Smooth muscle cell (in vitro differentiated cells): ENCODE data around the gene NR2E3. TPM values are rescaled to one million over a fixed set of nuclear protein-coding genes. Genes with fewer than 3 reads are reported as not detected.

Experiments
- DNase-seq: peaks from one replicate; lab custom pipeline; 2025; ENCODE audit not compliant: unreplicated experiment; lab: John Stamatoyannopoulos, UW
- H2AFZ ChIP-seq: fragments of 200-600 bp; sonication (generic); 2 replicates; pipeline ENCODE4 v1.6.0; 2016; ENCODE audit warnings: antibody characterized with exemption, low read depth, mild to moderate bottlenecking
- H3F3A ChIP-seq: fragments of 200-600 bp; sonication (generic); 2 replicates; pipeline ENCODE4 v1.6.0; 2017; ENCODE audit warnings: antibody characterized with exemption, low read depth
- H3K27ac ChIP-seq: fragments of 200-600 bp; sonication (generic); 2 replicates; pipeline ENCODE4 v1.5.1; 2016; ENCODE audit warnings: low read depth, mild to moderate bottlenecking
- H3K27me3 ChIP-seq: fragments of 200-600 bp; sonication (generic); 2 replicates; pipeline ENCODE4 v1.6.1; 2016; ENCODE audit warnings: low read depth, mild to moderate bottlenecking
- H3K36me3 ChIP-seq: fragments of 200-600 bp; sonication (generic); 2 replicates; pipeline ENCODE4 v1.5.1; 2016; ENCODE audit warnings: low read depth
- H3K4me1 ChIP-seq: fragments of 200-600 bp; sonication (generic); 2 replicates; pipeline ENCODE4 v1.5.1; 2016; ENCODE audit warnings: low read depth
- H3K4me2 ChIP-seq: fragments of 200-600 bp; sonication (generic); 2 replicates; pipeline ENCODE4 v1.6.0; 2016; ENCODE audit warnings: mild to moderate bottlenecking
- H3K4me3 ChIP-seq: fragments of 200-600 bp; sonication (generic); 2 replicates; pipeline ENCODE4 v1.5.1; 2016; ENCODE audit warnings: mild to moderate bottlenecking
- H3K79me2 ChIP-seq: fragments of 200-600 bp; sonication (generic); 2 replicates; pipeline ENCODE4 v1.6.0; 2016; ENCODE audit warnings: low read depth, mild to moderate bottlenecking
- H3K9ac ChIP-seq: fragments of 200-600 bp; sonication (generic); 2 replicates; pipeline ENCODE4 v1.6.0; 2016; ENCODE audit warnings: low read depth
- H3K9me3 ChIP-seq: fragments of 200-600 bp; sonication (generic); replicated peaks from 2 replicates; pipeline ENCODE4 v1.5.1; 2016; ENCODE audit warnings: low read depth
- H4K20me1 ChIP-seq: fragments of 200-600 bp; sonication (generic); 2 replicates; pipeline ENCODE4 v1.6.0; 2016; ENCODE audit warnings: low read depth
- WGBS: methylation state at CpG from one replicate; pipeline ENCODE4 v1.1.7; 2016; ENCODE audit warnings: low lambda C conversion rate; 5-methylcytosine and 5-hydroxymethylcytosine counted together
- polyA plus RNA-seq: library from polyadenylated mRNA; unstranded; fragments of >200 nt; fragmentation: Nextera tagmentation; extraction: Ambion mirVana; gene quantifications from 2 replicates; pipeline ENCODE4 v1.2.1, GENCODE V29; 2016
- total RNA-seq: library from RNA; depleted of rRNA; stranded (reverse); fragments of >200 nt; gene quantifications from 2 replicates; pipeline ENCODE4 v1.2.3, GENCODE V29; 2014
- TF ChIP-seq, protein P1 (sequence below): fragments of 200-600 bp; sonication (generic); IDR thresholded peaks from 2 replicates; pipeline ENCODE4 v1.5.1; 2017; ENCODE audit warnings: borderline replicate concordance, mild to moderate bottlenecking, antibody characterized with exemption; ENCODE audit not compliant: insufficient read depth, poor library complexity, severe bottlenecking

Gene NR2E3
- total and polyA plus RNA-seq, 2 experiments from 2014 or later, result not detected

DNA sequence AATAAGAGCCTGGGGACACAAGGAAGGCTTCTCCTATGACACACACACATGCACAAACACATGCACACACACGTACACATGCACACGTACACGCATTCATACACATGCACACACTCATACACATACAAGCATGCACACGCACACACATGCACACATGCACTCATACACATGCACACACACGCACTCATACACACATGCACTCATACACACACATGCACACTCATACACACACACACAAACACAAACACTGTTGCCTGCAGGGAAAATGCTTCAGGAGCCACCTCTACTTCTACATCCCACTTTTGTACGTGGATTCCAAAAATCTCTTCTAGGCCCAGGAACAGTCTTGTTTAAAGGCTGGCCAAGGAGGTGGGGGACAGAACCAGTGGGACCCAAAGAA, 20.7 kb upstream of the NR2E3 start:
- no peak overlapping the region for H2AFZ ChIP-seq
- no peaks in the 10 kb centered on the region for H3K36me3 ChIP-seq
- H3K79me2 ChIP-seq, result no peaks in the 10 kb centered on the region
- no peaks in the 10 kb centered on the region for H3K27me3 ChIP-seq
- TF ChIP-seq, protein P1, sequence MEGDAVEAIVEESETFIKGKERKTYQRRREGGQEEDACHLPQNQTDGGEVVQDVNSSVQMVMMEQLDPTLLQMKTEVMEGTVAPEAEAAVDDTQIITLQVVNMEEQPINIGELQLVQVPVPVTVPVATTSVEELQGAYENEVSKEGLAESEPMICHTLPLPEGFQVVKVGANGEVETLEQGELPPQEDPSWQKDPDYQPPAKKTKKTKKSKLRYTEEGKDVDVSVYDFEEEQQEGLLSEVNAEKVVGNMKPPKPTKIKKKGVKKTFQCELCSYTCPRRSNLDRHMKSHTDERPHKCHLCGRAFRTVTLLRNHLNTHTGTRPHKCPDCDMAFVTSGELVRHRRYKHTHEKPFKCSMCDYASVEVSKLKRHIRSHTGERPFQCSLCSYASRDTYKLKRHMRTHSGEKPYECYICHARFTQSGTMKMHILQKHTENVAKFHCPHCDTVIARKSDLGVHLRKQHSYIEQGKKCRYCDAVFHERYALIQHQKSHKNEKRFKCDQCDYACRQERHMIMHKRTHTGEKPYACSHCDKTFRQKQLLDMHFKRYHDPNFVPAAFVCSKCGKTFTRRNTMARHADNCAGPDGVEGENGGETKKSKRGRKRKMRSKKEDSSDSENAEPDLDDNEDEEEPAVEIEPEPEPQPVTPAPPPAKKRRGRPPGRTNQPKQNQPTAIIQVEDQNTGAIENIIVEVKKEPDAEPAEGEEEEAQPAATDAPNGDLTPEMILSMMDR, result no peak
- H3K9ac ChIP-seq, result no peak overlapping the region
- no peak overlapping the region for H3K27ac ChIP-seq
- no peak overlapping the region for H3K4me3 ChIP-seq
- no peaks in the 10 kb centered on the region for H3K4me1 ChIP-seq
- H4K20me1 ChIP-seq, result no peaks in the 10 kb centered on the region
- no peak overlapping the region for H3K4me2 ChIP-seq
- over 99% methylated on average over 6 of the region's 6 CpGs for WGBS
- no peaks in the 10 kb centered on the region for H3K9me3 ChIP-seq
- no peaks in the 10 kb centered on the region for H3F3A ChIP-seq
- DNase-seq, result no peak

DNA sequence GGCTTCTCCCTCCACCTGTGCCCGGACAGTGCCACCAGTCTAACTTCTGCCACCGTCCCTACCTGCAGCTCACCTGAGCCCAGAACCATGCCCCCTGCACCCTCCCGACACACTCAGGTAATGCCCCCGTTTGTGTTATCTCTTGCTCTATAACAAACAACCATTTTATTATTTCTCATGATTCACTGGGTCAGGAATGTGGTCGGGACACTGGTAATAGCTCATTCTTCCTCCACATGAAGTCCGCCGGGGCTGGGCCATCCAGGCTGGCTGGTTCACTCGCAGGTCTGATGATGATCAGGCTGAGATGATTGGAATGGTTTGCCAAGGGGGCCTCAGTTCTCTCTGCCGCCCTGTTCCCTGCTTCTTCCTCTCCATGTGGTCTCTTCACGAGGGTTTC, 20.3 kb upstream of the NR2E3 start:
- Histone ChIP-seq H3K4me3 (no peak overlapping the region), H3K4me2 (no peak overlapping the region), H3K36me3 (no peaks in the 10 kb centered on the region), H3K9ac (no peak overlapping the region), H3F3A (no peaks in the 10 kb centered on the region), H3K27ac (peak overlapping the region; percentile 65), H2AFZ (no peak overlapping the region), H4K20me1 (no peaks in the 10 kb centered on the region), H3K9me3 (no peaks in the 10 kb centered on the region), H3K4me1 (no peaks in the 10 kb centered on the region), H3K79me2 (no peaks in the 10 kb centered on the region), H3K27me3 (no peaks in the 10 kb centered on the region)
- TF ChIP-seq, protein P1, result no peak
- WGBS, result 74% methylated on average over 10 of the region's 10 CpGs
- DNase-seq, result no peak

DNA sequence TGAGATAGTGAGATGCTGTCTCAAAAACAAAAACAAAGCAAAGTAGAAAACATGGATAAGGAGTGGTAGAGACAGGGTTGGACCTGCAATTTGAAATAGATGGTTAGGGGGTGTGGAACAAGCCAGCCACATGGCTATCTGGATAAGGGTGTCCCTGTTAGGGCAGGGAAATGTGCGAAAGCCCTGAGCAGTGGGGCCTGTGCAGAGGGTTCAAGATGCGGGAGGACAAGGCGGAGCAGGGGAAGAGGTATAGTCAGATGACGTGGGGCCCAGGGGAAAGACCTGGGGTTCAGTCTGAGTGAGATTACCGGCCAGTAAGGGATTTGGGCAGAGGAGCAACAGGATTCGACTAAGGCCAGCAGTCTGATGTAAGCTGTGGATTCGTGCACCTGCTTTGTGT, 18.4 kb upstream of the NR2E3 start:
- peak overlapping the region; percentile 14 for H3K4me2 ChIP-seq
- H3K4me1 ChIP-seq, result no peaks in the 10 kb centered on the region
- H3K36me3 ChIP-seq, result no peaks in the 10 kb centered on the region
- no peak for DNase-seq
- H3K27me3 ChIP-seq, result no peaks in the 10 kb centered on the region
- H3K4me3 ChIP-seq, result no peak overlapping the region
- no peaks in the 10 kb centered on the region for H3K79me2 ChIP-seq
- H2AFZ ChIP-seq, result no peak overlapping the region
- 92% methylated on average over 7 of the region's 7 CpGs for WGBS
- H4K20me1 ChIP-seq, result no peaks in the 10 kb centered on the region
- H3K9me3 ChIP-seq, result no peaks in the 10 kb centered on the region
- TF ChIP-seq, protein P1, result no peak
- no peaks in the 10 kb centered on the region for H3F3A ChIP-seq
- H3K9ac ChIP-seq, result peak overlapping the region; percentile 12
- H3K27ac ChIP-seq, result peak overlapping the region; percentile 65

DNA sequence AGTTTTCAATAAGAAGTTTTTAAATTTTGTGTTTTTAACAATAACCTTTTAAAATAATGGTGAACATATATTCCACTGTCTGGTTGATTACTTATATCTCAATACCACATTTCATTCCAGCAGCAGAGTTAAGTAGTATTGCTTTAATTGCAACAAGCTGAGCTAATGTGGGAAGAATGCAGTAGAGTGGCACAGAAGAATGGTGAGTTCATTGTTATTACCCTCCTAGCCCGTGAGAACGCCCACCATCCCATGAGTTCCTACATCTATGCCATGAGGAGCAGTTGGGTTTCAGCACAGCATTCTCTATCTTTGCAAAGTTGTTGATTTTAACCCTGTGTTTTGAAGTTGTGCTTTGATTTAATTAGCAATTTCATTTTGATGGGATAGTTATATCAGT, 17.8 kb upstream of the NR2E3 start:
- Histone ChIP-seq H4K20me1 (no peaks in the 10 kb centered on the region), H3K36me3 (no peaks in the 10 kb centered on the region), H3K9ac (no peak overlapping the region), H3K27ac (peak overlapping the region; percentile 65), H3K4me3 (no peak overlapping the region), H3K4me1 (no peaks in the 10 kb centered on the region), H3K27me3 (no peaks in the 10 kb centered on the region), H3K9me3 (no peaks in the 10 kb centered on the region), H3F3A (no peaks in the 10 kb centered on the region), H3K4me2 (peak overlapping the region; percentile 14), H3K79me2 (no peaks in the 10 kb centered on the region), H2AFZ (no peak overlapping the region)
- 46% methylated on average over 2 of the region's 2 CpGs for WGBS
- TF ChIP-seq, protein P1, result no peak
- no peak for DNase-seq
